Astrocyte (in vitro differentiated cells and primary cell): ENCODE measurements around the gene PASK. TPM values are rescaled to one million over a fixed set of nuclear protein-coding genes. Genes with fewer than 3 reads are reported as not detected.

Experiments used
- DNase-seq: peaks from one replicate; pipeline ENCODE4 v3.0.0-alpha.2; 2010; ENCODE audit warnings: low read depth
- FAIRE-seq: peaks from 2 replicates; lab custom pipeline; 2011; peaks lifted over from hg19 to GRCh38; lab: Jason Lieb, UNC
- H2AFZ ChIP-seq: 2 replicates; pipeline ENCODE4 v1.6.0; 2012; ENCODE audit warnings: low read depth, low read length, inconsistent platforms
- H3K27ac ChIP-seq: 2 replicates; pipeline ENCODE4 v1.5.1; 2011; ENCODE audit warnings: low read depth, low read length, inconsistent platforms
- H3K27me3 ChIP-seq: 2 replicates; pipeline ENCODE4 v1.6.0; 2011; ENCODE audit warnings: low read length, inconsistent platforms; ENCODE audit not compliant: insufficient read depth
- H3K36me3 ChIP-seq: 2 replicates; pipeline ENCODE4 v1.5.1; 2011; ENCODE audit warnings: low read length, inconsistent platforms; ENCODE audit not compliant: insufficient read depth
- H3K4me1 ChIP-seq: 2 replicates; pipeline ENCODE4 v1.5.1; 2011; ENCODE audit warnings: low read length, inconsistent platforms; ENCODE audit not compliant: insufficient read depth
- H3K4me2 ChIP-seq: 2 replicates; pipeline ENCODE4 v1.6.0; 2012; ENCODE audit warnings: low read length, inconsistent platforms
- H3K4me3 ChIP-seq: 2 replicates; pipeline ENCODE4 v1.5.1; 2011; ENCODE audit warnings: low read depth, mild to moderate bottlenecking, low read length, inconsistent platforms; ENCODE audit not compliant: insufficient read depth
- H3K79me2 ChIP-seq: 2 replicates; pipeline ENCODE4 v1.6.0; 2012; ENCODE audit warnings: mild to moderate bottlenecking, low read length, inconsistent platforms; ENCODE audit not compliant: insufficient read depth
- H3K9ac ChIP-seq: 2 replicates; pipeline ENCODE4 v1.6.0; 2012; ENCODE audit warnings: mild to moderate bottlenecking, low read length, inconsistent platforms
- H3K9me3 ChIP-seq: 2 replicates; pipeline ENCODE4 v1.5.1; 2012; ENCODE audit warnings: low read depth, mild to moderate bottlenecking, low read length, inconsistent platforms; ENCODE audit not compliant: insufficient read depth
- H4K20me1 ChIP-seq: 2 replicates; pipeline ENCODE4 v1.6.0; 2012; ENCODE audit warnings: low read length, inconsistent platforms; ENCODE audit not compliant: insufficient read depth
- H3K27ac Mint-ChIP-seq: one replicate; pipeline ENCODE4 v1.8.0; 2021; ENCODE audit warnings: mild to moderate bottlenecking, mixed read lengths; ENCODE audit not compliant: unreplicated experiment
- H3K27me3 Mint-ChIP-seq: one replicate; pipeline ENCODE4 v1.8.0; 2021; ENCODE audit warnings: low read depth, mixed read lengths; ENCODE audit not compliant: unreplicated experiment
- H3K36me3 Mint-ChIP-seq: one replicate; pipeline ENCODE4 v1.8.0; 2021; ENCODE audit warnings: low read depth, mixed read lengths; ENCODE audit not compliant: unreplicated experiment
- H3K4me1 Mint-ChIP-seq: one replicate; pipeline ENCODE4 v1.8.0; 2021; ENCODE audit warnings: low read depth, mixed read lengths; ENCODE audit not compliant: unreplicated experiment
- H3K4me3 Mint-ChIP-seq: one replicate; pipeline ENCODE4 v1.8.0; 2021; ENCODE audit warnings: mild to moderate bottlenecking, moderate library complexity, mixed read lengths; ENCODE audit not compliant: unreplicated experiment
- H3K9me3 Mint-ChIP-seq: one replicate; pipeline ENCODE4 v1.8.0; 2021; ENCODE audit warnings: mild to moderate bottlenecking, mixed read lengths; ENCODE audit not compliant: unreplicated experiment
- CTCF ChIP-seq: IDR thresholded peaks from 2 replicates; pipeline ENCODE4 v1.5.1; 2011; ENCODE audit warnings: low read depth, mild to moderate bottlenecking, inconsistent platforms, low read length, moderate library complexity; ENCODE audit not compliant: insufficient read depth
- EZH2 ChIP-seq: IDR thresholded peaks from 2 replicates; pipeline ENCODE4 v1.6.1; 2012; ENCODE audit warnings: mild to moderate bottlenecking, low read length, inconsistent platforms; ENCODE audit not compliant: insufficient read depth
- total RNA-seq: library from RNA; stranded (reverse); gene quantifications from 2 replicates; pipeline ENCODE4 v1.2.1, GENCODE V29; 2021

The PASK gene
- total RNA-seq, 1 donor from 2014 or later, result 8.0 TPM

- FAIRE-seq (no peak), DNase-seq (no peak)
- TF ChIP-seq CTCF (no peak), EZH2 (no peak)
- Mint-ChIP-seq H3K27me3 (no peaks in the 10 kb centered on the region), H3K4me1 (no peaks in the 10 kb centered on the region), H3K36me3 (peaks cover 13% of the 10 kb centered on the region), H3K9me3 (peaks cover 5% of the 10 kb centered on the region), H3K27ac (no peak overlapping the region), H3K4me3 (no peak overlapping the region)
- no peaks in the 10 kb centered on the region for H3K9me3 ChIP-seq
- no peaks in the 10 kb centered on the region for H3K27me3 ChIP-seq
- H2AFZ ChIP-seq, result no peak overlapping the region
- H3K4me3 ChIP-seq, result no peak overlapping the region
- no peak overlapping the region for H3K4me2 ChIP-seq
- no peak overlapping the region for H3K27ac ChIP-seq
- H3K79me2 ChIP-seq, result no peaks in the 10 kb centered on the region
- H3K9ac ChIP-seq, result no peak overlapping the region
- no peaks in the 10 kb centered on the region for H3K4me1 ChIP-seq
- H3K36me3 ChIP-seq, result no peaks in the 10 kb centered on the region
- no peaks in the 10 kb centered on the region for H4K20me1 ChIP-seq
These were observed 68.1 kb downstream of the PASK start for GRCh38 chr2:241081190-241081642.

GRCh38 chr2:241080405-241081189 lies 68.7 kb downstream of the PASK start:
- H3K4me1 Mint-ChIP-seq, result no peaks in the 10 kb centered on the region
- H3K36me3 Mint-ChIP-seq, result peaks cover 10% of the 10 kb centered on the region
- no peak for DNase-seq
- H2AFZ ChIP-seq, result no peak overlapping the region
- H3K4me1 ChIP-seq, result no peaks in the 10 kb centered on the region
- no peak overlapping the region for H3K9ac ChIP-seq
- TF ChIP-seq EZH2 (no peak), CTCF (no peak)
- H3K27ac Mint-ChIP-seq, result no peak overlapping the region
- no peaks in the 10 kb centered on the region for H3K9me3 ChIP-seq
- H3K4me2 ChIP-seq, result no peak overlapping the region
- no peaks in the 10 kb centered on the region for H3K27me3 ChIP-seq
- H3K4me3 ChIP-seq, result no peak overlapping the region
- H3K36me3 ChIP-seq, result no peaks in the 10 kb centered on the region
- no peaks in the 10 kb centered on the region for H4K20me1 ChIP-seq
- no peak for FAIRE-seq
- peaks cover 3% of the 10 kb centered on the region for H3K9me3 Mint-ChIP-seq
- no peaks in the 10 kb centered on the region for H3K27me3 Mint-ChIP-seq
- H3K4me3 Mint-ChIP-seq, result no peak overlapping the region
- no peak overlapping the region for H3K27ac ChIP-seq
- H3K79me2 ChIP-seq, result no peaks in the 10 kb centered on the region
